ENCODE data around the gene CX3CR1.

The CX3CR1 gene

GRCh38 chr3:39219702-39220101 lies 60.1 kb downstream of the CX3CR1 start:
- DNase-seq (ENCODE audit: extremely low read depth, low read depth): no peak
- H3K4me3 ChIP-seq (replicated peaks; ENCODE audit: low read depth, low read length): no peak overlapping the region
- TF ChIP-seq CTCF (IDR thresholded peaks at IDR 0.05; ENCODE audit: low read depth, low read length, missing control alignments): no peak

- no peak for DNase-seq (ENCODE audit: extremely low read depth, low read depth)
- TF ChIP-seq CTCF (IDR thresholded peaks at IDR 0.05; ENCODE audit: low read depth, low read length, missing control alignments): no peak
- H3K4me3 ChIP-seq (replicated peaks; ENCODE audit: low read depth, low read length): no peak overlapping the region
These were observed 63.6 kb downstream of the CX3CR1 start for GRCh38 chr3:39216176-39216790.

- DNase-seq (ENCODE audit: extremely low read depth, low read depth): no peak
- H3K4me3 ChIP-seq (replicated peaks; ENCODE audit: low read depth, low read length): no peak overlapping the region
- no peak for TF ChIP-seq CTCF (IDR thresholded peaks at IDR 0.05; ENCODE audit: low read depth, low read length, missing control alignments)
These were observed 66.2 kb downstream of the CX3CR1 start for GRCh38 chr3:39213613-39214012.
